PC-9 (cell line): ENCODE measurements around the gene UBE2V1.

Experiments
- CTCF ChIP-seq: fragments of 200-600 bp; sonication (generic); conservative IDR thresholded peaks from 2 replicates; pipeline ENCODE4 v1.6.1; 2017; ENCODE audit warnings: mixed run types, antibody characterized with exemption, mild to moderate bottlenecking, moderate library complexity
- EZH2 ChIP-seq: fragments of 200-600 bp; sonication (generic); IDR thresholded peaks from 2 replicates; pipeline ENCODE4 v1.8.0; 2017; ENCODE audit warnings: antibody characterized with exemption, low read depth

- TF ChIP-seq CTCF (no peak), EZH2 (no peak)
Measured at GRCh38 chr20:50125279-50125678, 12.3 kb upstream of the UBE2V1 start.
